ENCODE results near the gene ZMIZ1.

DNA sequence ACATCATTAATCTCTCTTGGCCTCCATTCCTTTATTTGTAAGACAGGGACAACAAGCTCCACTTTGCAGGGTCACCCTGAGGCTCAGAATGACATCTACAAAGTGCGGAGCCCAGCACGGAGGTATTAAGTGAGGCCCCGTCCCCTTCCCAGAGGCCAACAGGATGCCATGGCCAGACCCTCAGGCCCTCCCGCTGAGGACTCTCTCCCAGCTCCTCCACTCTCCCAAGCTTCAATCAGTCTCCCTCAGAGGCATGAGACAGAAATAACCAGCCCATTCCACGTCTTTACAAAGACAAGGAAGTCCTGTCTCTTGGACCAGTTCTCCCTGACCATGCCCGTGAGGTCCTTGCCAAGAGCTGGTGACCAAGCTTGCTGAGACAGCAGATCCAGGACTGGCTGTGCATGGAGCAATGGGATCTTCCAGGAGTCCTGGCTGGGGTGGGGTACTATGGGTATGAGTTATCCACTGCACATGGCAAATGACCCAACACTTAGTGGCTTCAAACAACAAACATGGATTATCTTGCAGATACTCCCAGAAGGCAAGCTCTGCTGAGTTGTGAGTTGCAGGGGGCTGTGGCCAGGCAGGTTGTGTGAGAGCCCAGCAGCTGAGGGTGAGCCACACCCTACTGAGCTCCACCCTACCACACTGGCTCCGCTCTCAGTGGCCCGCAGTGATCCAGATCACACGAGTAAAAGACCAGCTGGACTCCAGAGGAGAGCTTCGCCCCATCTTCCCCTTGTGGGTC is 274.2 kb downstream of the ZMIZ1 start:
- TF ChIP-seq EZH2 (IDR thresholded peaks at IDR 0.05; ENCODE audit: borderline replicate concordance, low read depth, low read length, poor library complexity, severe bottlenecking), result no peak
- no peak for TF ChIP-seq CTCF (conservative IDR thresholded peaks at IDR 0.05; ENCODE audit: low read depth, low read length)
